ENCODE measurements around the gene KRT82.
"Not testable (repeated sequence)": the region's sequence is repeated elsewhere in the genome, so short reads cannot be mapped to it uniquely, and the experiment has no call there.

KRT82 gene

DNA sequence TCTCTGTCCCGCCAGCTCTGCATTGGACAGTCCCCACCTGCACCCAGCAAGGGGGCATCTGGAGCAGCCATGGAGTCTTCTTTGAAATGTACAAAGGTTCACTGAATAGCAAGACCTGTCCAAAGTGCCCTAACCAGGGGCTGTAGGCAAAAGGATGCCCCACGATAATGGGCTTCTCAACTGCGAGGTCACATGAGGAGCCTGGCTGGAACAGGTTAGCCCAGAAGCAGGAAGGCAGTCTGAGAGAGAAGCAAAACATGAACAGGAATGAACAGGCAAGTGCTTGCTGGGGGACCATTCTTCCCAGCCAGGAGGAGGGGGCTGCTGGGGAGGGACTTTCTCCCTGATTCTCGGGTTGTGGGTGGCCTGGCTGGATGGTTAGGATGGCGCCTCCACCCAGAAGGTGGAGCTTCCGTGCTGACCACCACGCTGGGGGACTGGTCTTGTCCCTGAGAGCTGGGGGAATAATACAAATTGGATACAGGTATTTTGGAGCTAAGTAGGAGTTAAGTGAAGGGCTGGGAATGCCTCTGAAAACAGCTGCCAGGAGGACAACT, 46.0 kb downstream of the KRT82 start:
- DNase-seq (ENCODE audit: low read depth): no peak

DNA sequence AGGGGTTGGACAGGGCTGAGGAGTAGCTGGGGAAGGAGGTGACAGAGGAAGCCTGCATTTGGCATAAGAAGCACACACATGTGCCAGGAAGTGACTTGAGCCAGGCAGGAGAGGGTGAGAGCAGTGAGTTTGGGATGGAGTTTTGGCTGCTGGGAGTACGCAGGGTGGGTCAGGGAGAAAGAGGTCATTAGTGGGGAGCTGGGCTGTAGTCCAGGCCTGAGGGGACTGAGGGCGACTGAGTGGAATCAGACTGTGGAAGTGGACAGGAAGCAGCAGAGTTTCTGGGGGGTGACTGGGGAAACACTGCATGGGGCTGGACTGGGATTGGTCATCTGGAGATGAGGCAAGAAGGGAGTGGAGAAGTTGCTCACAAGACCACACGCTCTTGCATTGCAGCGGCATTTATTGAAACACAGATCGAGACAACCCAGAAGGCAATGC, 46.5 kb downstream of the KRT82 start:
- no peak for DNase-seq (ENCODE audit: low read depth)

DNA sequence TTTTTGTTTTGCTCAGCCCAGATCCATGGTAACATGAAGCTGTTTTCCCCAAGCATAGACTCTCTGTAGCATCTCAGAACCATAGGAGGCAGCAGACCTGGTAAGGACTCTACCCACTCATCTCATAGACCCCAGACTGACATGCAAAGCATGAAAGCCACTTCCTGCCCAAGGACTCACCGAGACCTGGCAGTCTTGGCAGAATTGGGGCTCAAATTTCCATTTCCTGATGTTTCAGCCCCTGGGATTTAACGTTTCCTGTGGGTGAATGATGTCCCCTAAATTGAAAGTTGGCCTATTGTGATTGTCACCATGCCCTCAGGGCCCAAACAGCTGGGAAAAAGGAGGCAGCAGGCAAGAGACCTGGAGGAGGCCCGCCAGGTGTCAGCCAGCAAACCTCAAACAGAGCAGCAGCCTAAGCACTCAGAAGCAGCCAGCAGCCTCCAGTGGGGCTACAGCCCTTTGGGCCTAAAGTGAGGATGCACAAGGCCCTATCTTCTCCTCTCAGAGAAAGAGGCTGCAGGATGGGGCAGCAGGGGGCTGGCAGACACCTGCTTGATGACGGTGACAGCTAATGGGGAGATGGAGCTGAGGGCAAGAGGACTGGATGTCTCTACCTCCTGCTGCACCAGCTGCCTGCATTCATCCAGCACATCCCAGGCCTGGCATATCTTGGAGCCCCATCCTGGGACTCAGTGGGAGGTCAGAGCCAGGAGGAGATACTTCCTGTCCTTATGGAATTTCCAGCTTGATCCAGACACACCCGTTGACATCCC, 47.4 kb downstream of the KRT82 start:
- peak; percentile 56 for DNase-seq (ENCODE audit: low read depth)

DNA sequence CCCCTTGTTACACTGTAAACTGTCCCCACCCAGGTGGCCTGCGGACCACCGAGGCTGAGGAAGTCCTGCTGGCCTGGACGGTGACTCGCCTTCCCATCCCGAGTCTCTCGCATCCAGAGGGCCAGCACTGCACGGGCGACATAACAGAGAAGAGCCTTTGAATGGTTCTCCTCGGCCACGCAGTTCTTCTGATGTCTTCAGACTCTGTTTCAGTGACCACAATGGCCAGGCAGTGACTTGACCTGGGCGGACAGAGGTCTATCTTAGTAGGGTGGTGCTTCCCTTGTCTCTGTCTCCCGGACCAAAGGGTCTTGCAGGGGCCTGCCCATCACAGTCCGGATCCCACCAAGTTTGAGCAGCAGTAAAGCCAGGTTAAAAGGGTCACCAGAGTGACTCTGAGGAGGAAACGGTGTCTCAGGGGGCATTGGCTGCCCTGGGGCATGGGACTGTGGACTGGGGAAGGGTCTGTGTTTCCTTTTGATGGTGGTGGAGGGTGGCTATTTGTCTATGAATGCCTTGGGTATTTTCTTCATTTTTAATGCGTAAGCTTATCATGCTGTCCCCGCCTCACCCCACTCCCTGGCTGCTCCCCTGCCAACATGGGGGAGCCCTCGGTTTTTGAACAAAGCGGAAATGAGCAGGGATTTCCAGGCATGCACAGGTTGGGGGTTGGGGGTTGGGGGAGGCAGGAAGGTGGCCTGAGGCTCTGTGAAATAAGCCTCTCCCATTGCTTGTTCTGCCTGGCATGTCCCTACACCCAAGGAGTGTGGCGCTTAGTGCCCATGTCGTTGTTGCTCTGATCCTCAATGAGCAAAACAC, 49.2 kb downstream of the KRT82 start:
- no peak for DNase-seq (ENCODE audit: low read depth)

DNA sequence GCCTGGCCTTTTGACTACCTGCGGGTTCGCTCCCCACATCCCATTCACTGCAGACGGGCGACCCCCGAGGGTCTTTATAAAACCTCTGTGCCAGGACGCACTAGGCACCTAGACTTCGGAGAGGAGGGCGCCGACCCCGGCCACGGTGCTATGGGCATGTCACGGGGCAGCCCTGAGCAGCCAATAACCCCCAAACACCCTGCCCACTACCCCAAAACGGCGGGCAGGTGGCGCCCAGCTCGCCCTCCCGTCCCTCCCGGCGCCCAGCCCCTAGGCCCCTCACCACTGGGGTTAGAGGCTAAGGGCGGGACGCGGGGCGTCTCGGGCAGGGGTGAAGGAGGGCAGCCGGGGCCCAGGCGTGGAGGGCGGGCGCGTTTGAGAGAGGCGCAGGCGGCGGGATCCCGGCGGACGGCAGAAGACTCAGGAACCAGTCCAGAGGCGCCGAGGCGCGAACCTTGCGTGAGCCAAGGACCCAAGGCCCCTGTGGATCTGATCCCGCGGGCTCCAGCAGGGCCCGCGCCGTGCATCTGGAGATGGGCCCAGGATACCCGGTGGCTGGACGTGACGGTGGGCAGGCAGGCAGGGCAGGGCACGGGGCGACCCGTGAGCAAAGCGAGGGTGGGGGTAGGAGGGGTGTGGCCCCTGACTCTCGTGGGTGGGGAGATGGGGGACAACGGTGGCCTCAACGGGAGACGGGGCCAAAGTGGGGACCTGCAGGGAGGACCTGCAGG, 49.9 kb downstream of the KRT82 start:
- DNase-seq (ENCODE audit: low read depth): no peak

DNA sequence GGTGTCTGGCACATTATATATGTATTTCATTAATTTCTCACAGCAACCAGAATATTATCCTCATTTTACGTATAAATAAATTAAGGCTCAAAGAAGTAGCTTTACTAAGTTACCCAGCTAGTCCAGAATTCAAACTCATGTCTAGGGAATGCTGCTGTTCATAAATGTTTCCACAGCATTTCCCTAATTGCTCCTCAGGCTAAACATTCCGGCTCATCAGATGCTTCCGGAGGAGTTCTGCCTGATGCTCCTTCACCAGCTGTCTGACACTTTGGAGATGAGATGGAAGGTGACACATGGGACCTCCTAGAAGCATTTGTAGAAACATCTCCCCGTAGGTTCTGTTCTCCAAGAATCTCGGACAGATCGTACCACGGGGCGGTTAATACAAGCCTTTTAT, 51.0 kb downstream of the KRT82 start:
- peak; percentile 47 for DNase-seq (ENCODE audit: low read depth)

DNA sequence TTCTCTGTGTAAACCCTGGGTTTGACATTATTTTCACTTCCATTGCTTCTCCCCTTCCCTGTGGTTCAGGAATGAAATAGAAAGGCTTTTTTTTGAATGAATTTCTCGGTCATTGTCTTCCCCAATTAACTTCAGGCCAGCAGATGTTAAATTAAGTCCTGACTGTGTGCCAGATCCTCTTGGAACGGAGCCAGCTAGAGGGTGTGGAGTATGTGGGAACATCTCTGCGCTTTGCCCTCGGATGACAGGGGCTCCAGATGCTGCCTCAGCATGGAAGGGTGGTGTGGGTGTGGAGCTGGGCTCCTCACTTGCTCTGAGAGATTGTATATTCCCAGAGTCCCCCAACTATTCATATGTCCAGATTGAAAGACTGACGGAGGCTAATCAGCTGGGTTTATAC, 51.9 kb downstream of the KRT82 start:
- no peak for DNase-seq (ENCODE audit: low read depth)

DNA sequence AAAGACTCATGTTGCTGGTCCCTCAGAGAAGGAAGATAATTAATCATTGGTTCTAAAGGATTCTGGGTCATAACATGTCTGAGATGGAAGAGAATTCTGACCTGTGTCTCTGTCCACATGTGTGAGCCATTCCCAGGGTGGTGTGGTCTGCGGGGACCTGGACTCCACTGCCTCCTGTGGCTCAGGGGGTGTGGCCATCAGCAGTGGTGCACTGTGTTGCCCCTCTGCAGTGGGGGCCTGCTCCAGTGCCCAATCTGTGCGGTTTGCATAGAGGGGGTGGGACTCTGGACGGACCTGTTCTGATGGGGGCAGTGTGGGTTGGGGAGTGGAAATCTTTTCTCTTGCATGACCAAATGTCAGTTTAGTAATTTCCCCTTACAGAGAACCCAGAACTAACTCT, 52.4 kb downstream of the KRT82 start:
- no peak for DNase-seq (ENCODE audit: low read depth)

DNA sequence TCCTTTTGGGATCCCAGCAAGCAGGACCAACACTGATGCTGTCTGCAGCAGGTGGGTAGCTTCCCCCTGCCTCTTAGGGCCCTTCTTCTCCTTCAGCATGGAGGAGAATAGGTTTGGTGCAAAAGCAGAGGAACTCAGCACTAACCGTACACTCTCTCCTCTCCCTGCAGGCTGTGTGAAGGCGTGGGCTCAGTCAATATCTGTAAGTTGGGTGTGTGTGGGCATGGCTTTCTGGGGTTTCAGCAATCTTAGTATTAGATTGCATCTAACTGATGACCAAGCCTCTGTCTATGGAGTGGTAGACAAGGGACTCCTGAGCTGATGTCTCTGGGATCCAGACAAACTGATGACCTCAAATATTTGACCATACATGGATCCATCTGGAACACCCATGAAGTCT, 53.2 kb downstream of the KRT82 start:
- DNase-seq (ENCODE audit: low read depth): no peak

DNA sequence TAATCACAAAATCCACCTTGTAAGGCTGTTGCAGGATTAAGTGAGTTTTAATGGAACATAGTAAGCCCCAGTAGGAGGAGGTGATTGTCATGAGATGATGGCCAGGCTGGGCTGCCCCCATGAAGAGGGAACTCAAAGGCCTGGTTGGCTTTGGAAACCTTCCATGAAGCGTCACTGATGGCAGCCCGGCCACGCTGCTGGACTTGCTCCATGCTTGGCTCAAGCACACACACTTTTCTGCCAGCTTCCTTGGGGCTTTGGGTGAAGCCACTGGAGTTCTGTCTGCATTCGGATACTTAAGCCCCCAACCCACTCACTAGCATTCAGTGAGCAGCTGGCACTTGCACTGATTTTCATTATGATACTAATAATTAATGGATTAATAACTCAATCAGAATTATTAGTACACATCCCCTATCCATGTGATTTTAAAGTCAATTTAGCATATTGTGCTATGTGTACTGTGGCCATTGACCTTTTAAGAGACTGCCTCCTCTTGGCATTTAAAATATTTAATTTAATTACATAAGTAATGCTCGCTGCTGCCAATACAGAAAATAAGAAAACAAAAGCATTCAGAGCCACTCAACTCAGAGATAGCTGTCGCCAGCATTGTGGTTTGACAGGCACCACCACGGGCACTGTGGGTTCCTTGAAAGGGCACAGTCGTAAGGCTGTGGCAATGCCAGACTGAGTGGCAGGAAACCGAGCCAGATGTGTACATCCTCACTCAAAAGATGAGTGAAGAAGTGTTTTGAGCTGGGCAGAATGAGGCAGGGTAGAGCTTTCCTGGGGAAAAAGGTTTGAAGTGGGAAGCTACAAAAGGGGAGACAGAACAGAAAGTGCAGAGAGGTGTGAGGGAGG, 54.7 kb downstream of the KRT82 start:
- DNase-seq (ENCODE audit: low read depth): no peak

DNA sequence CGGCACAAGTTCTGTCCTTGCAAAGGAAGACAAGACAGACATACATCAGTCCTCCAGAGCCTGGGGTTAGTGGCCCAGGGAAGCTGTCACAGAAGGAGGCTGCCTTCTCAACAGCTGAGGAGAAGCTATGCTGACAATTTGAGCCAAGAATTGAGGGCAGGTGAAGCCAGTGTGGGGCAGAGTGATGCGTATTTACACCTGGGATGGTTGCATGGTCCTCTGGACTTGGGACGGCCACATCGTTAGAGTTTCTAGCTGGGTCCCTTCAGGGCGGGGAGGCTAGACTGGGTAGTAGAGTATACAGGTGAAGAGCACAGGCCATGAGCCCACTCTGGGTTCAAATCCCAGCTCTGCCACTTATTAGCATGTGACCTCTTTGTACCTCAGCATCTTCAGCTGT, 55.3 kb downstream of the KRT82 start:
- no peak for DNase-seq (ENCODE audit: low read depth)

DNA sequence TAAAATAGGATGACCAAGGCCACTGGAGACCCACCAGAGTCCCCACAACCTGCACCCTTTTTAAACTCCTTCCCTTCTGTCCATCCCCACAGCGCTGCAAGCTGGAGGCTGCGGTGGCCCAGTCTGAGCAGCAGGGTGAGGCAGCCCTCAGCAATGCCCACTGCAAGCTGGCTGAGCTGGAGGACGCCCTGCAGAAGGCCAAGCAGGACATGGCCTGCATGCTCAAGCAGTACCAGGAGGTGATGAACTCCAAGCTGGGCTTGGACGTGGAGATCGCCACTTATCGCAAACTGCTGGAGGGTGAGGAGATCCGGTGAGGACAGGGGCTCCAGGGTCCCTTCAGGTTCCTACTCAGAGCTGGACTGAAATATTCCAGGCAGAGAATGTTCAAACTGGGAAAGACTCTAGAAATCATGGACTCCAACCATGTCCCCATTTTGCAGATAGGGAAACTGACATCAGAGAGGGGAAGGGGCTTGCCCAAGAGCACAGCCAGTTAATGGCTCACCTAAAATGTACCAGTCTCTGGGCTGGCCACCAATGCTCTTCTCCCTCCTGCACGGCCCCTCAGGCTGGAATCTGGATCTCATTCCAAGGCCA, 56.0 kb downstream of the KRT82 start:
- DNase-seq (ENCODE audit: low read depth): no peak

DNA sequence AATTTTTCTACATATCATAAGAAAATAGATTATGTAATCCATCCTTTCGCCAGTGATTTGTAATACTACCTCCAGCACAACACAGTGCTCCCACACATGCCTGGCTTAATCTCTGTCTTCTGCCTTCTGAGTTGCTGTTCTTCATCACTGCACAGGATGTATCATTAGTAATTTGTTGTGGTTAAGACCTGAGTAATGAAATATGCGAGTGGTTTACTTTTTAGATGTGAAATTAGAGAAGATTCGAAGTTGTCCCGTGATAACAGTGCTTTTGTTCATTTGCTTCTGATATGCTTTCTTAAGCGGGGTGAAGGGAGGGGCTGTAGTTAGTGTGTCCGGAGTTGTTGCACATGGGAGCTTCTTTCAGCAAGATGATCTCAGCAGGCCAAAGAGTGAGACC, 56.9 kb downstream of the KRT82 start:
- DNase-seq (ENCODE audit: low read depth): peak; percentile 67

DNA sequence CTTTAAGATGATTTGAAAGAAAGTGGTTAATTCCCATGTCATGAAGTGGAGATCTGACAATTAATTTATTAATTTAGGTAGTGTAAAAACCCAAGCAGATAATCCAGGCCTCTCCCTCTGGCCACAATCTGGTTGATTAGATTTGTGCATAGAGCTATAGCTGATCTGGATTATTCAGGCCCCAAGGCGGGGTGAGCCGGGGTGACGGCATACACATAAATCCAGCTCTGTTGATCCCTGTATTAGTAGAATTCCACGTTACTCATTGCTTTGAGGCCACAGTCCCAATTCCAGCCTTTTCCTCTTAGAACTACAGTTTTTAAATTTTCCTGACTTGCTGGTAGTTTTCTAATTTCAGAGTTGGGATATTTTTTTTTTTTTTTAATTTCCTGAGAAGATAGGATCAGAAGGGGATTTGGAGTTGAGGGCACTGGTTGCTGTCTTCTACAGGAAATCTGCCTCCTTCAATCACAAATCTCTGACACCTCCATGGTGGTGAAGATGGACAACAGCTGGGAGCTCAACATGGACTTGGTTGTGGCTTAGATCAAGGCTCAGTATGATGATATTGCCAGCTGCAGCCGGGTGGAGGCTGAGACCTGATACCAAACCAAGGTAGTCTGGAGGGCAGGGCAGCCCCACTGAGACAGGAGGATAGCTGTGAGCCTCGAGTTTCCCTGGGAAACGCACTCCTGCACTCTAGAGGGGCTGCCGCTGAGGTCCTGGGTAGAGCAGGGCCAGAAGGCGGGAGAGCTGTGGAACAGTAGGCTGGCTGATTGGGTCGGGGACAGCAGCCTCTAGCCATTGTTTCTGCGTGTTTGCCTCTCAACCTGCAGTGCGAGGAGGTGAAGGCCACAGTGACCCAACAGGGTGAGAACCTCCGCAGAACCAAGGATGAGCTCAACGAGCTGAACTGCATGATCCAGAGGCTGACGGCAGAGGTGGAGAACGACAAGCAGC, 58.3 kb downstream of the KRT82 start:
- DNase-seq (ENCODE audit: low read depth): no peak

DNA sequence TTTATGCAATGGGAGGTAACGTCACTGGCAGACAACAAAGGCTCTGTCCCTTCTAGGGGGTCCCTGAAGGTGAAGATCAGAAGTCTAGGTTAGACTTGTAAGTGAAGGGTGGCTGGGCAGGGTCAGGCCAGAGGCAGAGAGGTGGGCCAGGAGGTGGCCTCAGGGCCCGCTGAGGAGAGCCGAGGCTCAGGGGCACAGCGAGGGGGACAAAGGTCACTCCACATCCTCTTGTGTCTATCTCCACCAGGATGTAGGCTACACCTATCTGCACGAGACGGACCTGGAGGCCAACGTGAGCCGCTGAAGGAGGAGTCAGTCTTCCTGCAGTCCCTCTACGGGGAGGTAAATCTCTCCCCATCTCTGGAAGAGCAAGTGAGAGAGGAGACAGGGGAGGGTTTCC, 59.1 kb downstream of the KRT82 start:
- no peak for DNase-seq (ENCODE audit: low read depth)

DNA sequence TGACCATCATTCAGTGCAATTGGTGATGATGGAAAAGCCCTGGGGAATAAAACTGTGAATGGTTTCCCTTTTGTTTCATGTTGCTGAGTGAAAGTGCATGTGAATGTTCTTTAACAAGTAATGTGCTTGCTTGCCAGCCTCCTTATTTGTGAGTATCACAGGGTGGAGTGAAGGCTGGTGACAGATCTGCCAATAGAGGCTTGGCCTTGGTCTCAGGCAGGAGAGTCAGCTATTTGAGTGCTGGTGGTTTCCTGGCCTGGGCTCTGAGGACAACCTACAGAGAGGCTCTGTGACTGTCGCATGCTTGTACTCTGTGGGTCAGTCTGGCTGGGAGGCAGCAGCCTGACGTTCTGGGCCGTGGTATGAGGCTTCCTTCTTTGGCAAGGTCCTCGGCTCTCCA, 59.5 kb downstream of the KRT82 start:
- DNase-seq (ENCODE audit: low read depth): no peak

DNA sequence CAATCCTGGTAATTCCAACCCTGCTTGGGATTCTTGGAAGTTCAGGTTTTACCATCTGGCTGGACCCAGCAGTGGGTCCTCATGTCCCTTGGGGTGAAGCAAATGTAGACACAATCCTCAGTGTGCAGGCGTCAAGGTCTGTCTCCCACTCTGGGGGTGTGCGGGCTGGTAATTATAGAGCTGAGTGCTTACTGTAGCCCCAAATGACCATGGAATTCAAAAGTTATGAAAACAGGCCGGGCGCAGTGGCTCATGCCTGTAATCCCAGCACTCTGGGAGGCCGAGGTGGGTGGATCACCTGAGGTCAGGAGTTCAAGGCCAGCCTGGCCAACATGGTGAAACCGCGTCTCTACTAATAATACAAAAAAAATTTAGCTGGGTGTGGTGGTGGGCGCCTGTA, 61.1 kb downstream of the KRT82 start:
- not testable (repeated sequence) for DNase-seq (ENCODE audit: low read depth)

DNA sequence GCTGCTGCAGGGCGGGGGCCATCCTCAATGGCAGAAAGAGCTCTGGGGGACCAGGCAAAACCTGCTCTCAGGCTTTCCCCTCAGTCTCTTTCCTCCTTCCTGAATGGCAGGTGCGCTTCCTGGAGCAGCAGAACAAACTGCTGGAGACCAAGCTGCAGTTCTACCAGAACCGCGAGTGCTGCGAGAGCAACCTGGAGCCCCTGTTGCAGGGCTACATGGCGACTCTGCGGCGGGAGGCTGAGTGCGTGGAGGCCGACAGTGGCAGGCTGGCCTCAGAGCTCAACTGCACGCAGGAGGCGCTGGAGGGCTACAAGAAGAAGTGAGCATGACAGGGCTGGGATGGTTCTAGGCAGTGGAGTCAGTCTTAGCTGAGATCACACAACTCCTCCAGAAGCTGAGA, 62.0 kb downstream of the KRT82 start:
- DNase-seq (ENCODE audit: low read depth): no peak

Measured in ELR (cell line).